ENCODE results near the gene RELL2.

Gene RELL2

GRCh38 chr5:141665995-141666940 lies 29.5 kb downstream of the RELL2 start:
- H3K36me3 ChIP-seq, result no peaks in the 10 kb centered on the region
- no peaks in the 10 kb centered on the region for H3K9me3 ChIP-seq (ENCODE audit: severe bottlenecking)
- no peak for TF ChIP-seq CTCF (IDR thresholded peaks at IDR 0.05; ENCODE audit: low read depth, low read length)
- H3K27me3 ChIP-seq (ENCODE audit: insufficient read depth, low read depth, severe bottlenecking), result no peaks in the 10 kb centered on the region
- no peak for DNase-seq
- H3K27ac ChIP-seq, result no peak overlapping the region
- no peak overlapping the region for H3K4me3 ChIP-seq (ENCODE audit: low read depth, low read length)

DNA sequence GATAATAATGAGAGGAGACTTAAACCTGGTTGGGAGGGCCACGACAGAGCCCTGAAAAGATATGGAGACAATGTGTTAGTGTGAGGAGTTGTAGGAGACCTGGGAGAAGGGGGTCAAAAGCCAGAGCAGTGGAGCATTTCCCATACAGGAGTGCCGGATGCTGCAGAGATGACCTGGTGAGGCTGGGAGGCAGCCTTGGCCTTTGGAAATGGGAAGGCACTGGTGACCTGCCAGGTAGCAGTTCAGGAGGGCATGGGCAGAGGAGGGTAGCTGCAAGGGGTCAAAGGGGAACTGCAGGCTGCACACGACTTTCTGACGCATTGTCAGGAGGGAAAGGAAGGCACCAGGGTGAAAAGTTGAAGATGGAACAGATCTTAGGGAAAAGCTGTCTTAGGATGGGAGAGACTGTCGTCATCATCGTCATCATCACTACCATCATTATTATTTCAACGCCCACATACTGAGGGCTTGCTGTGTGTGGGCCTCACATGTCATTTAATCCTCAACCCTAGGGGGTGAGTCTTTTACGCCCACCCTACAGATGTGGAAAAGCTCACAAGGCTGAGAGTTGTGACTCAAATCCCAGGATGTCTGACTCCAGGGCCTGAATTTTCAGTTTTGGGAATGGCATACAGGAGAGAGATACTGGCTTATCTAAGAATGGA lies 31.9 kb downstream of the RELL2 start:
- no peaks in the 10 kb centered on the region for H3K36me3 ChIP-seq
- TF ChIP-seq CTCF (IDR thresholded peaks at IDR 0.05; ENCODE audit: low read depth, low read length), result no peak
- no peaks in the 10 kb centered on the region for H3K9me3 ChIP-seq (ENCODE audit: severe bottlenecking)
- no peaks in the 10 kb centered on the region for H3K27me3 ChIP-seq (ENCODE audit: insufficient read depth, low read depth, severe bottlenecking)
- H3K27ac ChIP-seq, result no peak overlapping the region
- no peak overlapping the region for H3K4me3 ChIP-seq (ENCODE audit: low read depth, low read length)
- no peak for DNase-seq

GRCh38 chr5:141669520-141669919 lies 32.7 kb downstream of the RELL2 start:
- H3K27me3 ChIP-seq (ENCODE audit: insufficient read depth, low read depth, severe bottlenecking), result no peaks in the 10 kb centered on the region
- DNase-seq, result no peak
- no peaks in the 10 kb centered on the region for H3K36me3 ChIP-seq
- no peak overlapping the region for H3K27ac ChIP-seq
- no peaks in the 10 kb centered on the region for H3K9me3 ChIP-seq (ENCODE audit: severe bottlenecking)
- TF ChIP-seq CTCF (IDR thresholded peaks at IDR 0.05; ENCODE audit: low read depth, low read length), result peak; percentile 49
- H3K4me3 ChIP-seq (ENCODE audit: low read depth, low read length), result no peak overlapping the region

GRCh38 chr5:141672071-141672840 lies 35.5 kb downstream of the RELL2 start:
- no peaks in the 10 kb centered on the region for H3K9me3 ChIP-seq (ENCODE audit: severe bottlenecking)
- H3K27me3 ChIP-seq (ENCODE audit: insufficient read depth, low read depth, severe bottlenecking), result no peaks in the 10 kb centered on the region
- no peak overlapping the region for H3K27ac ChIP-seq
- no peak overlapping the region for H3K4me3 ChIP-seq (ENCODE audit: low read depth, low read length)
- no peak for DNase-seq
- H3K36me3 ChIP-seq, result no peaks in the 10 kb centered on the region
- TF ChIP-seq CTCF (IDR thresholded peaks at IDR 0.05; ENCODE audit: low read depth, low read length), result no peak

DNA sequence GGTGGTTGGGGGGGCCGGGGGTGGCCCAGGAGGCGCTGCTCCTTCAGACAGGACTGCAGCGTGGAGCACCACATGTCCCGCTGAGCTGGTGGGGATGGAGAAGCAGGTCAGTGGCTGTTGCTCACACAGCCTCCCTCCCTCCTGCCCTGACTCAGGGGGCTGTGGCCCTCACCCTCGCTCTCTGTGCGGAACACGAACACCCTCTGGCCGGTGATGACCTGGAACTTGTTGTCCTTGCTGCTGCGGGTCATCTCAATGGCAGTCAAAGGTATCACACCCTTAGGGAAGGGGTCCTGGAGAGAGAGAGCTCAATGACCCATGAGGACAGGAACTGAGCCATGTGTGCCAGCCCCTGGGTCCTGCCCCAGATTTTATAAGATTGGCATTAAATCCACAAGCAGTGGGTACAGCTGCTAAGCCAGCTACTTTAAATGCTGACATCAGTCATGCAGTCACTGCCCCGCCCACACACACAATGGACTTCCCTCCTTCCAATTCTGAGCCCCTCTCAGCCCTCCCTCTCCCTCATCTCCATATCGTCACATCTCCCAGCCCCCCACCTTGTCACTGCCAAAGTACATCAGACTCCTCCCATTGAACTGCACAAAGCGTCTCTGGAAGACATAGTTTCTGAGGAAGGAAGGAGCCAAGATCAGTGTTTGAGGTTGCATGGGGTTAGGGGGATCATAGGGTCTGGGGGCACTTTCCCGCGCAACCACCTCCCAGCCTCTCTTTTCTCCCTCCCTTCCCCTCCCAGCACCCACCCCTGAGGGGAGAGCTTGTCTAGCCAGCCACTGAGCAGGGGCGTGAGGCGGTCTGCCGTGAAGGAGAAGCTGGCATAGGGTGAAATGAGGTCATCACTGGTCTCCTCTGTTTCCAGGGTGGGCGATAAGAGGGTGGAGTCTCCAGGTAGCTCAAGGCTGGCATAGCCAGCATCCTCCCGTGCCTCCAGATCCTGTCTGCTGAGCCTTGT lies 36.3 kb downstream of the RELL2 start:
- no peak overlapping the region for H3K27ac ChIP-seq
- H3K36me3 ChIP-seq, result no peaks in the 10 kb centered on the region
- H3K9me3 ChIP-seq (ENCODE audit: severe bottlenecking), result no peaks in the 10 kb centered on the region
- DNase-seq, result no peak
- H3K4me3 ChIP-seq (ENCODE audit: low read depth, low read length), result no peak overlapping the region
- no peaks in the 10 kb centered on the region for H3K27me3 ChIP-seq (ENCODE audit: insufficient read depth, low read depth, severe bottlenecking)
- no peak for TF ChIP-seq CTCF (IDR thresholded peaks at IDR 0.05; ENCODE audit: low read depth, low read length)
